Measurements from ENCODE around the gene CLN5. TPM values are rescaled to one million over a fixed set of nuclear protein-coding genes. Genes with fewer than 3 reads are reported as not detected.
"Not testable (repeated sequence)": the region's sequence is repeated elsewhere in the genome, so short reads cannot be mapped to it uniquely, and the experiment has no call there.

CLN5 gene
- 11.1 and 11.7 TPM in 2 replicates for total RNA-seq (2014; rRNA removed; shearing (Covaris generic))

DNA sequence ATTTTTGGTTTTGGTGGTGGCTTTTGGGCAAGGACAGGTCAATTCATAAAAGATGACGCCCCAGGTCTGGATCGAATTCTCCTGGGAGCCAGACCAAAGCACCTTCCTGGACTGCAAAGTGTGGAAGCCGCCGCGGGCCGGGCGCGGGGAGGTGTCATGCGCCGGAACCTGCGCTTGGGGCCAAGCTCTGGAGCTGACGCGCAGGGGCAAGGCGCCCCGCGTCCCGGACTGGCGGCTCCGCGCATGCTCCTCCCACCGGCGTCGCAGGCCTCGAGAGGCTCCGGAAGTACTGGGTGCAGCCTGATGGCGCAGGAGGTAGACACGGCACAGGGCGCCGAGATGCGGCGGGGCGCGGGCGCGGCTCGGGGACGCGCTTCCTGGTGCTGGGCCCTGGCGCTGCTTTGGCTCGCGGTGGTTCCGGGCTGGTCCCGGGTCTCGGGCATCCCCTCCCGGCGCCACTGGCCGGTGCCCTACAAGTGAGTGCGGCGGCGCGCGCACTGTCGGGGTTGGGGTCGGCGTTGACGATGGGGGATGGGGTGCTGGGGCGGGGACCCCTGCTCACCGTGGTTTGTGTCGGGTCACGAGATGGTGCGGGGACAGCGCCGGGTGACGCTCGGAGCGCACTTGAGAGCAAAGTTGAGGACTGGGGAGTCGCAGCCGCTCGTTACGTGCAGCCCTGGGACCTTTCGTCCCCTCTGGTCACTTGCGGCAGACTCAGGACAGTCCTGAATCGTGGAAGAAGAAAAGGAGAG is at the start of gene CLN5:
CLN5 (plus strand) TSS at position 286 of the 752 bp plus-strand sequence; CDS start at position 304, 18 bp downstream.
- peak; percentile 95 for DNase-seq (ENCODE audit: low spot score)

DNA sequence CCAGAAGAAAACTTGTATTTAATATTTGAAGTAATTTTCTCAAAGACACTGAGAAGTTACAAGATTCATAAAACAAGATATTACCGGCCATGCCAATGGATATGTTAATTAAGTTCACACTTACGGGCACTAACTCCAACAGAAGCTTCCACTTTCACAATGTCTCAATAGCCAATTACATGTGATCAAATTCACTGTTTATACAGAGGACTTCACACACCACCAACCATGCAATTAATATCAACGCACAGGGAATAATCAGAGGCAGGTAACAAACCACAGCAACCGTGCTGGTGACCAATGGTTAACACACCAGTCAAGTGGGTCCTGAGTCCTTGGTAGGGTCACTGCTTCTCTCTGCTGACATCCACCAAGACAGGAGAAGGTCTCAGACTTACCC is 49.5 kb upstream of the CLN5 start:
- DNase-seq (ENCODE audit: low spot score), result no peak

DNA sequence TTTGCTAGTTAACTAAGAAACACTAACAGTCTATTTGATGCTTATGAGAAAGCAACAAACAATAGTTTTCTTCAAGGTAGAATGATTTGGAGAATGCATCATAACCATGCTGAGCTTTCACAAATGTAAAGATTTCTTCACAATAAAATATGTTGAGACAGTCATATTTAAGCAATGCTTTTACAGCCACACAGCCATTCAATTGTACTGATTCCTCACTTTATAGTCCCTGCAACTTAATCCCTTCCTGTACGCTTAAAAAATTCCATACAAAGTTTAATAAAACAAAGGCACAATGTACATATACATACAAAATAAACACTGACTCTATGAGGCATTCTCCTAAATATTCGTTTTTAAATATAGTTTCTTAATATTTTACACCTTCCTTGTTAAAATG is 48.2 kb upstream of the CLN5 start:
- DNase-seq (ENCODE audit: low spot score), result no peak

DNA sequence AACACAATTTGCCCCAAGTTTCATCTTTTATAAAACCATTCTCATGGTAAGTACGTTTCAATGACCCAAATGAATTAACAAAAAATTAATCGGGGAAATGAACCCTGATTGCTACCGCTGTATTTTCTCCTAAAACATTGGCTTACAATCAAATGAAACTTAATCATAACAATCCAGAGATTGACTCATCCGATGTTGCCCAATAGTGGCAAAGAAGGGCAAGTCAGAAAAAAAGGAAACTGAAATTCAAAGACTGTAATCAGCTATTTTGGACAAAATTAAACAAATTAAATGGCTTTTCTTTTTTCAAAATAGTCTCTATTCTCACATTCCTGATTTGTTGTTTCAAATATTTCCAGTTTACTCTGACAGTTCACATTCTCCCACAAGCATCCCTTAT is 47.4 kb upstream of the CLN5 start:
- DNase-seq (ENCODE audit: low spot score), result no peak

- DNase-seq (ENCODE audit: low spot score), result no peak
Measured at GRCh38 chr13:76948149-76948548, 43.7 kb upstream of the CLN5 start, which contains the start of gene ACOD1. Gene ACOD1, plus strand, starts transcription at chr13:76948511. Its CDS starts 48 bp downstream, at chr13:76948559.

- no peak for DNase-seq (ENCODE audit: low spot score)
Measured at GRCh38 chr13:76950101-76950500, 41.8 kb upstream of the CLN5 start.

- no peak for DNase-seq (ENCODE audit: low spot score)
Measured at GRCh38 chr13:76953968-76954367, 37.9 kb upstream of the CLN5 start.

GRCh38 chr13:76954538-76954937 is 37.3 kb upstream of the CLN5 start:
- DNase-seq (ENCODE audit: low spot score), result no peak

DNA sequence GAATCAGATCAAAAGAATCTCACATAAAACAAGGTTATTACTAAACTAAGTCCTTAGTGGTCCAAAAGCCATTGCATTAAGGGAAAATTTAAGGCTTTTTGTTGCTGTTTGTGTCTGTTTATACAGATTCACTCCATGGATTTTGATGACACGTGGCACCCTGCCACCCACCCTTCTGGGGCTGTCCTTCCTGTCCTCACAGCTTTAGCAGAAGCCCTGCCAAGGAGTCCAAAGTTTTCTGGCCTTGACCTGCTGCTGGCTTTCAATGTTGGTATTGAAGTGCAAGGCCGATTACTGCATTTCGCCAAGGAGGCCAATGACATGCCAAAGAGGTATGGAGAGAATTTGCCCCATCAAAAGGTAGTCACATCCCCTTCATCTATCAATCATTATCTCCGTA is 36.7 kb upstream of the CLN5 start:
- no peak for DNase-seq (ENCODE audit: low spot score)

- DNase-seq (ENCODE audit: low spot score), result no peak
Measured at GRCh38 chr13:76955661-76956060, 36.2 kb upstream of the CLN5 start.

GRCh38 chr13:76958841-76959432 is 32.9 kb upstream of the CLN5 start:
- no peak for DNase-seq (ENCODE audit: low spot score)

DNA sequence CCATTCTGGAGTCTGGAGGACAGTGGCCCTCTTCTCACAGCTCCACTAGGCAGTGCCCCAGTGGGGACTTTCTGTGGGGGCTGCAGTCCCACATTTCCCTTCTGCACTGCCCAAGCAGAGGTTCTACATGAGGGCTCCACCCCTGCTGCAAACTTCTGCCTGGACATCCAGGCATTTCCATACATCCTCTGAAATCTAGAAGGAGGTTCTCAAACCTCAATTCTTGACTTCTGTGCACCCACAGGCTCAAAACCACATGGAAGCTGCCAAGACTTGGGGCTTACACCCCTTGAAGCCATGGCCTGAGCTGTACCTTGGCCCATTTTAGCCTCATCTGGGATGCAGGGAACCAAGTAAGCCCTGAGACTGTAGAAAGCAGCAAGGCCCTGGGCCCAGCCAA is 32.1 kb upstream of the CLN5 start:
- not testable (repeated sequence) for DNase-seq (ENCODE audit: low spot score)

- DNase-seq (ENCODE audit: low spot score), result no peak
Measured at GRCh38 chr13:76965759-76966421, 26.0 kb upstream of the CLN5 start.

DNA sequence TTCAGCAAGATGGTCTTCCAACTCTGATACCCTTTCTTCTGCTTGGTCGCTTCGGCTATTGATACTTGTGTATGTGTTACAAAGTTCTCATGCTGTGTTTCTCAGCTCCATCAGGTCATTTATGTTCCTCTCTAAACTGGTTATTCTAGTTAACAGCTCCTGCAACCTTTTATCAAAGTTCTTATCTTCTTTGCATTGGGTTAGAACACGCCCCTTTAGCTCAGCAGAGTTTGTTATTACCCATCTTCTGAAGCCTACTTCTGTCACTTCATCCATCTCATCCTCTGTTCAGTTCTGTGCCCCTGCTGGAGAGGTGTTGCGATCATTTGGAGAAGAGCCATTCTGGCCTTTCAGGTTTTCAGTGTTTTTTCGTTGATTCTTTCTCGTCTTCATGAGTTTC is 24.9 kb upstream of the CLN5 start:
- no peak for DNase-seq (ENCODE audit: low spot score)

DNA sequence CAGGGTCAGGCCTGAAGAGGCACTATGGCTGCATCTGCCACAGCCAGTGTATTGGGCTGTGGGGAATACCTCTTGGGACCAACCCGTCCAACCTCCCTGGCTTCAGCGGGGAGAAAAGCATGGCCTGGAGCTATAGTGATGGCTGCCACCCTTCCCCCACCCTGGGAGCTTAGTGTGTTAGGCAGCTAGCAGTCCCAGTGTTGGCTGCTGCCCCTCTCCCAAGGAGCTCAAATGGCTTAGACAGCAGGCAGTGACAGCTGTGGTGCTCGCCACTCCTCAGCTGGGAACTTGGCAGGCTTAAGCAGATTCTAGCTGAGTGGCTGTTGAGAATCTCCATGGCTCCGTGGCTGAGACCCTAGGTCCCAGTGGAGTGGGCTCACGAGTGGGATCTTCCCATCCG is 23.8 kb upstream of the CLN5 start:
- DNase-seq (ENCODE audit: low spot score), result no peak

- DNase-seq (ENCODE audit: low spot score), result no peak
Measured at GRCh38 chr13:76969488-76970365, 22.2 kb upstream of the CLN5 start.

- DNase-seq (ENCODE audit: low spot score), result no peak
Measured at GRCh38 chr13:76971215-76971614, 20.7 kb upstream of the CLN5 start.

- no peak for DNase-seq (ENCODE audit: low spot score)
Measured at GRCh38 chr13:76971851-76972829, 19.7 kb upstream of the CLN5 start.

GRCh38 chr13:76973920-76974617 is 17.8 kb upstream of the CLN5 start:
- DNase-seq (ENCODE audit: low spot score), result no peak

- DNase-seq (ENCODE audit: low spot score), result no peak
Measured at GRCh38 chr13:76974618-76974975, 17.3 kb upstream of the CLN5 start.

Data from HT-29 (cell line).